ENCODE data around the gene ACVR1. TPM values are rescaled to one million over a fixed set of nuclear protein-coding genes. Genes with fewer than 3 reads are reported as not detected.
A peak's percentile ranks its signal among the peaks of the same experiment; 100 is the strongest.

ACVR1 gene
- total RNA-seq, 1 experiment from 2014 or later = 11.4 TPM

GRCh38 chr2:157803476-157803875 is 72.7 kb downstream of the ACVR1 start:
- DNase-seq (ENCODE audit: extremely low read depth, low read depth) = no peak

- no peak for DNase-seq (ENCODE audit: extremely low read depth, low read depth)
Measured at GRCh38 chr2:157800838-157801495, 75.2 kb downstream of the ACVR1 start.

- DNase-seq (ENCODE audit: extremely low read depth, low read depth) = no peak
Measured at GRCh38 chr2:157793053-157793612, 83.0 kb downstream of the ACVR1 start.

GRCh38 chr2:157792335-157793052 is 83.6 kb downstream of the ACVR1 start:
- no peak for DNase-seq (ENCODE audit: extremely low read depth, low read depth)

- DNase-seq (ENCODE audit: extremely low read depth, low read depth) = no peak
Measured at GRCh38 chr2:157790780-157791179, 85.3 kb downstream of the ACVR1 start.

GRCh38 chr2:157789933-157790511 is 86.1 kb downstream of the ACVR1 start:
- DNase-seq (ENCODE audit: extremely low read depth, low read depth) = no peak

GRCh38 chr2:157789256-157789655 is 86.9 kb downstream of the ACVR1 start:
- no peak for DNase-seq (ENCODE audit: extremely low read depth, low read depth)

GRCh38 chr2:157788201-157788600 is 87.9 kb downstream of the ACVR1 start:
- no peak for DNase-seq (ENCODE audit: extremely low read depth, low read depth)

- no peak for DNase-seq (ENCODE audit: extremely low read depth, low read depth)
Measured at GRCh38 chr2:157787364-157787938, 88.7 kb downstream of the ACVR1 start.

GRCh38 chr2:157786663-157787363 is 89.3 kb downstream of the ACVR1 start:
- DNase-seq (ENCODE audit: extremely low read depth, low read depth) = no peak

GRCh38 chr2:157785866-157786662 is 90.1 kb downstream of the ACVR1 start:
- DNase-seq (ENCODE audit: extremely low read depth, low read depth) = no peak

- no peak for DNase-seq (ENCODE audit: extremely low read depth, low read depth)
Measured at GRCh38 chr2:157785200-157785599, 90.9 kb downstream of the ACVR1 start.

- no peak for DNase-seq (ENCODE audit: extremely low read depth, low read depth)
Measured at GRCh38 chr2:157784823-157785175, 91.3 kb downstream of the ACVR1 start.

- peak; percentile 41 for DNase-seq (ENCODE audit: extremely low read depth, low read depth)
Measured at GRCh38 chr2:157784169-157784822, 91.8 kb downstream of the ACVR1 start.

GRCh38 chr2:157783245-157783644 is 92.9 kb downstream of the ACVR1 start:
- no peak for DNase-seq (ENCODE audit: extremely low read depth, low read depth)

- no peak for DNase-seq (ENCODE audit: extremely low read depth, low read depth)
Measured at GRCh38 chr2:157782057-157782845, 93.9 kb downstream of the ACVR1 start.

- DNase-seq (ENCODE audit: extremely low read depth, low read depth) = no peak
Measured at GRCh38 chr2:157780211-157780610, 95.9 kb downstream of the ACVR1 start.

GRCh38 chr2:157779794-157780193 is 96.3 kb downstream of the ACVR1 start:
- DNase-seq (ENCODE audit: extremely low read depth, low read depth) = no peak

- peak; percentile 49 for DNase-seq (ENCODE audit: extremely low read depth, low read depth)
Measured at GRCh38 chr2:157777427-157777826, 98.7 kb downstream of the ACVR1 start.
